Measurements from ENCODE around the gene EXT2.

EXT2 gene

GRCh38 chr11:44072757-44073658 lies 22.5 kb upstream of the EXT2 start:
- H3K27ac ChIP-seq: no peak overlapping the region
- TF ChIP-seq ZFX (IDR thresholded peaks at IDR 0.05; ENCODE audit: borderline replicate concordance) (no peak), CTCF (IDR thresholded peaks at IDR 0.05) (no peak)

DNA sequence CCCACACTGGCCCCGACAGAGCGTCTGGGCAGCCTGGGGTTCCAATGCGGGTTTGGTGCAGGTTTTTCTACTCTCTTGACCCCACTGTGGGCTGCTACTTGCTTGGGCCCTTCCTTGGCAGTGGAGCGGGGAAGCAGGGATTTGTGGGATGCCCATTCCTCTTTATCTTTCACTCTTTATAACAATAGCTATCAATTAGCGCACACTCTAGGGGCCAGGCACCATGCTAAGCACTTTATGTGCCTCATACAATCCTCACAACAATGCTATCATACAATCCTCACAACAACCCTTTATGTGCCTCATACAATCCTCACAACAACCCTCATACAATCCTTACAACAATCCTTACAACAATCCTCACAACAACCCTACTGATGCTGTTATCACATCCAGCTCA lies 16.7 kb upstream of the EXT2 start:
- no peak overlapping the region for H3K27ac ChIP-seq
- TF ChIP-seq CTCF (IDR thresholded peaks at IDR 0.05) (no peak), ZFX (IDR thresholded peaks at IDR 0.05; ENCODE audit: borderline replicate concordance) (no peak)

DNA sequence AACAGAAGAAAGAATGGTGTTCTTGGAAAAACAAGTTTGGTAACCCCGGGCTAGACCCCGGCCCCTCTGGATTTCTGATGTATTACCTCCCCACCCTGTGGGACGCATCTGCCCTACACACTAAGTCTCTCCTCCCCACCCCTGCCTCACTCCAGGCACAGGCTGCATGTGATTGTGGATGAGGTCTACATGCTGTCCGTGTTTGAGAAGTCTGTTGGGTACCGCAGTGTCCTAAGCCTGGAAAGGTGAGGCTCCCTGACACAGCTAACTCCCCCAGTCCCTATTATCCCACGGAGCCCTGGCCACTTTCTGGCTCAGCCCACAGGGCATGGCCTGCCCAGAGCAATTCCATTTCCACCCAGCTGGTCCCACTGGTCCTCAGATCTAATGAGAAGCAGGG lies 16.1 kb upstream of the EXT2 start:
- TF ChIP-seq CTCF (IDR thresholded peaks at IDR 0.05) (no peak), ZFX (IDR thresholded peaks at IDR 0.05; ENCODE audit: borderline replicate concordance) (no peak)
- no peak overlapping the region for H3K27ac ChIP-seq

DNA sequence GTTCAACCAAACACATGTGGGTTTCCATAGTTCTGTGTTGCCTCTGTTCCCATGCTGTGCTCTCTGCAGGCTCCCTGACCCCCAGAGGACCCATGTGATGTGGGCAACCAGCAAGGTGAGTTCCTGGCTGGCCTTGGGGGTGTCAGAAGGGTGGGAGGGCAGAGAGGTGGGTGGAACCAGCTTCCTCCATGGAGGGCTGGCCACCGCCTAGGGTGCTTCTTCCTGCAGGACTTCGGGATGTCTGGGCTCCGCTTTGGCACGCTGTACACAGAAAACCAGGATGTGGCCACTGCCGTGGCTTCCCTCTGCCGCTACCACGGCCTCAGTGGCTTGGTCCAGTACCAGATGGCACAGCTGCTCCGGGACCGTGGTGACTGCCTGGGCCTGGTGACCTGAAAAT lies 14.5 kb upstream of the EXT2 start:
- H3K27ac ChIP-seq: no peak overlapping the region
- no peak for TF ChIP-seq ZFX (IDR thresholded peaks at IDR 0.05; ENCODE audit: borderline replicate concordance)

- no peak for TF ChIP-seq CTCF (IDR thresholded peaks at IDR 0.05)
- TF ChIP-seq ZFX (IDR thresholded peaks at IDR 0.05; ENCODE audit: borderline replicate concordance): no peak
These were observed 12.8 kb upstream of the EXT2 start for GRCh38 chr11:44082645-44083044.

DNA sequence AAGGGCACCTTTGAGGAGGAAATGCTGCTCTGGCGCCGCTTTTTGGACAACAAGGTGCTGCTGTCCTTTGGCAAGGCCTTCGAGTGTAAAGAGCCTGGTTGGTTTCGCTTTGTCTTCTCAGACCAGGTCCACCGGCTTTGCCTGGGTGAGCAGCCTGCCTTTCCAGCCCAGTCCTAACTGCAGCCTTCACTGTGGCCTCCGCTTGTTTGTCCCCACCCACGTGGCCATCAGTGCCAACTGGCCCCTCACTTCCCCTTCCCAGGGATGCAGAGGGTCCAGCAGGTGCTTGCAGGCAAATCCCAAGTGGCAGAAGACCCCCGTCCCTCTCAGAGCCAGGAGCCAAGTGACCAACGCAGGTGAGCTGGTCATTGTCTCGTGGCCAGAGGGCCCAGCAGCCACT lies 12.0 kb upstream of the EXT2 start:
- H3K27ac ChIP-seq: no peak overlapping the region
- TF ChIP-seq CTCF (IDR thresholded peaks at IDR 0.05) (no peak), ZFX (IDR thresholded peaks at IDR 0.05; ENCODE audit: borderline replicate concordance) (no peak)

More at GRCh38 chr11:44082645-44083044, 12.8 kb upstream of the EXT2 start:
- H3K27ac ChIP-seq: no peak overlapping the region

DNA sequence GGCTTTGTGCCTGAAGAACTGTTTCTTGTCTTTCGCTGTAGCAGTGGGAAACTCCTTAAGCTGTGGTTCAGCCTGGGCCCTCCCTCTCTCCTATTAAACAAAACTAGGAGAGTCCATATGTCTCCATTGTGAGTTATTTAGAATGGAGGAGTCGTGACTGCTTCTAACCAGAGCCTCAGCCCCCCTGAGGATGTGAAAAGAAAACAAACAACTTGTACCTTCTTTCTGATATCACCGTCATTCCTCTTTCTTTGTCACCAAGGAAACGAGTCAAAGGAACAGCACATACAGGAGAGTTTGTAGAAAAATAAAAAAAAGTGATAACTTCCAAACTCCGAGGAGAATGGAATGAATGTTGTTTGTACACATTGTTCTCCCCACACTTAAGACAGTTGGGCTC lies 11.6 kb upstream of the EXT2 start:
- H3K27ac ChIP-seq: no peak overlapping the region

More for the DNA sequence above, 11.6 kb upstream of the EXT2 start:
- TF ChIP-seq CTCF (IDR thresholded peaks at IDR 0.05) (no peak), ZFX (IDR thresholded peaks at IDR 0.05; ENCODE audit: borderline replicate concordance) (no peak)

Measured in 22Rv1 (cell line).